ENCODE data around the gene MTM1. TPM values are rescaled to one million over a fixed set of nuclear protein-coding genes. Genes with fewer than 3 reads are reported as not detected.
A peak's percentile ranks its signal among the peaks of the same experiment; 100 is the strongest.

The MTM1 gene
- total RNA-seq, 1 experiment from 2014 or later: 4.3 TPM

DNA sequence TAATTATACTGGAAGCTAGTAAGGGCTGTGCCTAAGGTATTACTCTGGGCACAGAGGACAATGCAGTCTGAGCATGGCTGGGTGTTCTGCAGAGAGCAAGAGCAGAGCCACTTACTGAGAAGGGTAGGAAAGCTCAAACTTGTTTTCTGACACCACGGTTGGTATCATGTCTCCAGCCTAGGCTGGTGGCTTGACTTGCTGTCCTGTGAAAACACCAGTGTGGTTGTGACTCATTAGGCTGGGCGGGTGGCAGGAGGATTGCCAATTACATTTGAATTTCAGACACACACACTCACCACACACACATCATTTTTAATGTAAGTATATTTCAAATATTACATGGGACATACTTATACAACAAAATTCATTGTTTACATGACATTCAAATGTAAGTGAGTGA is 19.7 kb upstream of the MTM1 start:
- DNase-seq (ENCODE audit: low read depth): peak; percentile 58

DNA sequence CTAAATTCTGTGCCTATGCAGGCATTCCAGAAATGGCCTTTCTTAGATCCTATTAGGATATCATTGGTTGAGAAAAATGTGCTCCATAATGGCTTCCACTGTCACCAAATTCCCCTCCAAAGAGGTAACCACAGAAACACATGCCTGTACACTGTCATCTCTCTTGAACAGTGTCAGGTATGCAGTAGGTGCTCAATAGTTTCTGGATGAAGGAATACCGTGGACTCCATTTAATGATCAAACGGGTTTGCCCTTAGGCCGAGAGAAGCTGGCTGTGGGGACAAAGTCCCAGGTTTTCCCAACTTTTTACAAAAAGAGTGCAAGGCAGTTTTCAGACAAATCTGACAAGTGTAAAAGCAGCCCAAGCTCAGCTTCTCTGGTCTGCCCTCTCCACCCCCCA is 16.5 kb upstream of the MTM1 start:
- no peak for DNase-seq (ENCODE audit: low read depth)

DNA sequence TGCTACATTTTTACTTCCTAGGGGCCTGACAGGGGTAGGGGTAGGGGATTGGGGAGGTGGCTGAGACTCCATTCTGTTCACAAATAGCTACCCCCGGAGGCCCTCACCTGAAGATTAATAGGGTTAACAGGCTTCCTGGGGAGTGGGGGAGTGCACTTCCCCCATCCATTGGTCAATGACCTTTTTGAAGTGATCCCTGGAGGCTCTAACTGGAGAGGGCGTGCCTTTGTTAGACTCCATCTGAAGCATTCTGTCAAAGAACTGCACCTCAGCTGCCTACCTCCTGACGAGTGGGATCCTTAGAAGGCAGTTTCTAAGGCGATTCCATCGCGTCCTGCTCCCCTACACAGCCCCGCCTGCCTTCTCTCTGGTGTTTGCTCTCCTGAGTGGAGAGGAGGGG is 10.0 kb upstream of the MTM1 start:
- DNase-seq (ENCODE audit: low read depth): no peak

DNA sequence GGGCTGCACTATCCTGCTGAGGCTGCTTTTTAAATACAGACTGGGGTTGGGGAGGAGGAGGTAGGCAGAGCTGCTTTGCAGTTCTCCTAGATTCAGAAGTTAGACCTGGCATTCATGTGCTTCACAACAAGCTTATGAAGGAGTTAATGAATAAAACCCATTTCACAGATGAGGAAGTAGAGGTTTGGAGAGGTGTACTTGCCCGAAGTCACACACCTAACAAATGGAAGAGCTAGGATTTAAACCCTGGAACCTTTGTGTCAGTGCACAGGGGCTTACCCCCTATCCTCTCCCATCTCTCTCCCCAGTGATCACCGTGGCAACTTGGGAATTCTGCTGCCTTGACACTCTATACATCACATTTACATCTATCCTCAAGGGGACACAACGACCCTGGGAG is 3.6 kb upstream of the MTM1 start:
- no peak for DNase-seq (ENCODE audit: low read depth)

DNA sequence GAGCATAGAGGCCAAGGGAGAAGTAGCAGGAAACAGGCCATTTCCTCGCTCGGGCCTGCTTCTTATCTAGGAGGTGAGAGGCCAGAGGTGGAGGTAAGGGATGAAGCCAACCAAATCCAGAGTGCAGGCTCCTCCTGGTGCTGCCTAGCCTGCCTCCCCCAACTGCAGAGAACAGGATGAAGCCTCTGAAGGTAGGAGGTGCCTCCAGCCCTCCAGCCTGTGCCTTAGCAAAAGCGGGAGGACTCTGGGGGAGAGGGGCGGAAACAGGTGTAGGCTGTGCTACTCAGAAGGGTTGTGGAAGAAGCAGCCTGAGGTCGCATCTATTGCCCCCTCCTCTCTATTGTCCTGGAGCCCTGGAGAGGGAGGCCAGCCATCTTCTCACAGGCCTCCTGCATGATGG is 2.9 kb upstream of the MTM1 start:
- no peak for DNase-seq (ENCODE audit: low read depth)

DNA sequence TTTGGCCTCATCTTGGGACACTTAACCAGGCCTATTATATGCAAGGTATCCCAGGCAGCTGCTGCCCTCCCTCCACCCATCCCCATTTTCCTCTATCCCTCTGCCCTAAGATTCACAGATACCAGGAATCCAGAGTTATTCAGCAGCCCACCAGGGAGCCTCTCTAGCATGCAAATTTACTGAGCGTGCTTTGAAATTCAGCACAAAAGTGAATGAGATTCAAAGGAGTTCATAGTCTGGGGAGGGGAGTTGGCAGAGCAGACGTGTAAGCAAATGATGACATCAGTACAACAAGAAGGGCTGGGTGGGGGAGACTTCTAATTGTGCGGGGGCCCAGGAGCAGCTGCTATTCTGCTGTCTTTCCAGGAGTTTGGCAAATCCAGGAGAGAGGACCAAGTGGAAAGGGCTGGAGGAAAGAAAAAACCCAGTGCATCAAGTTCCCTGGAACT is 1.7 kb upstream of the MTM1 start:
- DNase-seq (ENCODE audit: low read depth): no peak

DNA sequence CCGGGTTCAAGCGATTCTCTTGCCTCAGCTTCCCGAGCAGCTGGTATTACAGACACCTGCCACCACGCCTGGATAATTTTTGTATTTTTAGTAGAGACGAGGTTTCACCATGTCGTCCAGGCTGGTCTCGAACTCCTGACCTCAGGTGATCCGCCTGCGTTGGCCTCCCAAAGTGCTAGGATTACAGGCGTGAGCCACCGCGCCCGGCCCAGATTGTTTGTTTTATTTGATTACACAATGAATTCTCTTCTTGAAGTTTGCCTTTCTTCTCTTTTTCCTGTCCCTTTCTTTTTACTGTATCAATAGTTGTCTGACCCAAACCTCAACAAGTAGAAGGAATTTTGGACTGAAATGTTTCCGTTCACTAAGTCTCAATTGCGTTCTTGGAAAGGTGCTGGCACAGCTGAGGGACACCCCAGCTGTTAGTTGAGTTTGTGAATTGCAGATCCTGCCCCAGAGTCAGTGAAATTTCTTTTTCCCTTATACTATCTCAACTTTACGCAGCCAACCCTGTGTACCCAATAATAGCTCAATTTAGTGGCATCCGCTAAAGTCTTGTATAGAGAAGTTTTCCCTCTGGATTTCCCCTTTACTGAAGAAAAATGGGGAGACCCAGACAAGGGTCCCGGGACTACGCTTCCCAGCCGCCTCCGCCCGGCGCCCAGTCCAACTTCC is 639 bp upstream of the MTM1 start:
- no peak for DNase-seq (ENCODE audit: low read depth)

DNA sequence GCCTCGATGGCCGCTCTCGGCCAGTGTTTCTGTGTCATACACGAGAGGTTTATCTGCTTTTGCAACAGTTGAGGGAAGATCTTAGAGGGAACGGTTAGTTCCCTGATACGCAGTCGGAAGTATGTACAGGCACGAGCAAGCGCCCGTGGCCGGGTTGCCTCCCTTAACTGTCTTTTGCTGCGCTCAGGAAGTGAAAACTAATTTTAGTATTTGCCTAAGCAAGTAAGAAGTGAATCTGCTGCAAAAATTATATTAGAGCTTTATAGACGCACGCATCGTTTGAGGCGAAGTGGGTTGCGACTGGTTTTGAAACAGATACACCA is 695 bp downstream of the MTM1 start:
- no peak for DNase-seq (ENCODE audit: low read depth)

DNA sequence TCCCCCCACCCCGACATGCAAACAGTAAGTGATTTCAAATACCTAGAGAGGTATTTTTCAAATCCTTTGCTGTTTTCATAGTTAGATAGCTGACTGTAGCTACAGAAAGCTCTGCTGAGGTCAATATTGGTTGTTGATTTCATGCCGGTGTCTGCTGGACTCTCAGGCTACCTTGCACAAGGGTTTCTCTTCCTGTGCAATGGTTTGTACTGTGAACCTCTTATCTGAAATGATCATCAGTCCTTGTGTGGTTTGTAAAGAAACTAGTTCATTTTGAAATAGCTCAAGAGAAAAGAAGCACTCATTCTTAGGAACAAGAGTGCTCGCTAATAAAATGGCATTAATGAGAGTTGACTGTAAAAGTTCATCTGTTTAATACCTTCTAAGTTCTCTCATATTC is 2.1 kb downstream of the MTM1 start:
- DNase-seq (ENCODE audit: low read depth): no peak

DNA sequence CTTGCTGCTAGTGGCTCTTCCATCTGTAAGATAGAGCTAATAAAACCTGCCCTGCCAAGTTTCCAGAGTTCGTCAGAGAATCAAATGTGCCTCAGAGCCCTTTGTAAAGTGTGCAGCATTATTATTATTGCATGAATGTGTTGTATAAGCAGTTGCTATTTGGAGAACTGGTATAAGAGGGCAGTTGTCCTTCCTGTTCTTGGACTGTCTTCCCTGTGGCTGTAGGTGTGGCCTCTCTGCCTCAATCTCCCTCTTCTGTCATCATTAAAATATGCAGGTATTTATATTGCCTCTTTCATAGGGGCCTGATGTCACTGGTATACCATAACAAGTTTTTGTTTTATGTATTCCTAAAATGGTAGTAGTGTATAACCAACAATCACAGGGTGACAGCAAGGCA is 3.8 kb downstream of the MTM1 start:
- no peak for DNase-seq (ENCODE audit: low read depth)

DNA sequence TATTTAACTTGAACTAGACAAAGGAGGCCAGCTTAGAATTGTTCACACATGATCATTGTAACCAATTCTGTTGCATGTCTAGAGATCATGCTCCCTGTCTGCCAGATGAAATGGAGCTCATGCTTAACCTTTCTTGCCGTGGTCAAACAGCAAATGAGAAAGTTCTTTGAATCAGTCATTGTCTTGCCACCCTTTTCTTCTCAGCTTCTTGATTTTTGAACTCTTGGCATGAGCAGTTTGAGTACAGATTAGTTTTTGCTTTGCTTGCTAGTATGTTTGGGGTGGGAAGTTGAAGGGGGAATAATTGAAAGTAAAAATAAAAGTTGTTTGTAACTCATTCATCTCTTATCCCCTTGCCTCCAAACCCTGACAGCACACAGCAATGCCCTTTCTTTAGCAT is 4.7 kb downstream of the MTM1 start:
- DNase-seq (ENCODE audit: low read depth): no peak

DNA sequence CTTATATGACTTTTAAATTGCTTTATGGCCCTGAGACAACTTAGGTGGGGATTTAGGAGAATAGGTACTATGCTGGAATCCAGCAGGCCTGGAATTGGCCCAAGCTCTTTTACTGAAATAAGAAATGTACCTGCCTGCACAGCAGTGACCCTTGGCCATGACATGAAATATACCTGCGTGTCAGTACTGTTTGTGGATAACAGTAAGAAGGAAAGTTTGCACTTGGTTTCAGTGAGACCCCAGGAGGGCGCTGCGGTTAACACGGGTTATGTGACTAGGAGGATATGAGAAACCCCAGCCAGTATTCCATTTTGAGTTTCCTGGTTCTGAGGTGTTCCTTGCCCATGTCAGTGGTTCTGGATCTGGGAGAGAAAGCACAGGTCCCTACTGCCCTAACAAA is 5.3 kb downstream of the MTM1 start:
- DNase-seq (ENCODE audit: low read depth): no peak

DNA sequence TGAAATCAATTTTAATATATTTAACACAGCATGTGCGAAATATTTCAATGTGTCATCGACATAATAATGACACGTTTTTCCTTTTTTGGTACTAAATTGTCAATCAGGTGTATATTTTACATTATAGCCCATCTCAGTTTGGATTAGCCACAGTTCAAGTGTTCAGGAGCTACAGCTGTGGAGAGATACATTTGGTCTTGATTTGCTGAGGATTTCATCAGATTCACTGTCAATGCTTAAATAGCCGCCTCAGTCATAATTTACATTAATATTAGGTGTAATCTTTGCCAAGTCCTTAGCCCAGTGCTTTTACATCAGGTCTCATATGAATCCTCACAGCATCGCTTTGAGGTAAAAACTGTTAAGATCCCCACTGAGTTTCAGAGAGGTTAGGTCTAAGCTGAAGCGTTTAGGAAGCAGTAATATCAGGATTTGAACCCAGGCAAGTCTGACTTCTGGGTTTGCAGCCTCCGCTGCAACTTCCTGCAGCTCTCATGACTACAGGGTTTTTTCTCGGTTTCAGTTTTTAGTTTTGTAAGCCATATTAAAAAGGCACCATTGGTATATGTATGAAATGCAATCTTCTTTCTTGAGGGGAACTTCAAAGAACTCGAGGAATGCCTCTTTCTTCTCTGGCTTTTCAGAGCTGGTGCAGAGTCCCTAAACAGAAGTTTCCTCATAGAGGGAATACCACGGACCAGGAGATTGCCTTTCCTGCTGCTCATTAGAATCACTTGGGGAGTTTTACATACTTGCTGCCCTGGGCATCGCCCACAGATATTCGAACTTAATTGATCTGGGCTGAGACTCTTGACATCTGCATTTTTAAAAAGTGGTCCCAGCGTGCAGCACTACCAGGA is 6.4 kb downstream of the MTM1 start:
- DNase-seq (ENCODE audit: low read depth): no peak

DNA sequence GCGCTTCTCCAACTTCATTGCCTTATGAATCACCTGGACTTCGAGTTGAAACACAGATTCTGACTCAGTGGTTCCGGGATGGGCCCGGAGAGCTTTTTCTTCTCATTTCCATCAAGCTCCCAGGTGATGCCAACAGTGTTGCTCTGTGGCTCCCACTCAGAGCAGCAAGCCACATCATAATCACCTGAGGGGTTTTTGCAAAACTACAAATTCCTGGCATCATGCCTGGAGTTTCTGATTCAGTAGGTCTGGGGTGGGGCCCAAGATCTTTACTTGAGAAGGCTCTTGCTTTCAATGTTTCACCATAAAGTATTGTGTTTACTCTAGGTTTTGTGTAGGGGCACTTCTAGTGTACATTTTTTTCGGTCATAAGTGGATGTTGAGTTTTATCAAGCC is 7.0 kb downstream of the MTM1 start:
- DNase-seq (ENCODE audit: low read depth): peak; percentile 18

DNA sequence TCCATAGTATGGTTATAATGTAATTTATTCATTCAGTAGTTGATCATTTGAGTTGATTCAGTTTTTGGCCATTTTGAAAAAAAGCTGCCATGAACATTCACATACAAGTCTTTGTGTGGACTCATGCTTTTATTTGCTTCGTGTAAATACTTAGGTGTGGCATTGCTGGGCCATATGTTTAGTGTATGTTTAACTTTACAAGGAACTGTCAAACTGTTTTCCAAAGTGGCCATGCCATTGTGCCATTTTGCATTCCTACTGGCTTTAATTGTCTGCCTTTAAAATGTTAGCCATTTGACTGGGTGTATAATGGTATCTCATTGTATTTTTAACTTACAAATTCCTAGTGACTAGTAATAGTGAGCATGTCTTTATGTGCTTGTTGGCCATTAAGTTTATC is 8.8 kb downstream of the MTM1 start:
- no peak for DNase-seq (ENCODE audit: low read depth)

DNA sequence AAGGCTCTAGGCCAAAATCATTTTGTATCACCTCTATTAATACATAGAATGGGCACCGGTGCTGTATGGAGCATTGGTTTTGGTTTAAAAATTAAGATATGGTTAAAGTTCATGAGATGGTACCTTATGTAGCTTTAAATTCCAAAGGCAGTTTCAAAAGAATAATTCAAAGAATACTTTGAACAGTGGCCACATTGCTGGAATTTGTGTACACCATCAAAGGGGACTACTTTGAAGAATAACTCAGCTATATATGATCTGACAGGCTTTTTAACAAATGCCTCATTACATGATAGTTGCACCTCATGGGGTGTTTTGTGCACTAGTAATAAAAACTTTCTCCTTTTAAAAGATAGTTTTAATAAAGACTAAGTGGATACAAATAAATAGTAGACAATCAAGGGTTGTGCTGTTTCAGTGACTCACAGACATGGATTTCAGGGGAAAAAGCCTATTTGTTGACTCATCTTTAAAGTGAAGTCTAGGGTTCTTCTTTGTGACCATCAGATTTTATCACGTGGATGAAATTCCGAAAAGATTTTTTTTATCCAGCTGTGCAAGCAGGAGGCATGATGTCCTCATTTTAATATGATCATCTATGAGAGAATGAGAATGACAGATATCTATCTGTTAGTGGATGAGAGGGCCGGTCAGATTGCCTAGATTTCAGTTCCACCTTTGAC is 12.8 kb downstream of the MTM1 start:
- peak; percentile 29 for DNase-seq (ENCODE audit: low read depth)

DNA sequence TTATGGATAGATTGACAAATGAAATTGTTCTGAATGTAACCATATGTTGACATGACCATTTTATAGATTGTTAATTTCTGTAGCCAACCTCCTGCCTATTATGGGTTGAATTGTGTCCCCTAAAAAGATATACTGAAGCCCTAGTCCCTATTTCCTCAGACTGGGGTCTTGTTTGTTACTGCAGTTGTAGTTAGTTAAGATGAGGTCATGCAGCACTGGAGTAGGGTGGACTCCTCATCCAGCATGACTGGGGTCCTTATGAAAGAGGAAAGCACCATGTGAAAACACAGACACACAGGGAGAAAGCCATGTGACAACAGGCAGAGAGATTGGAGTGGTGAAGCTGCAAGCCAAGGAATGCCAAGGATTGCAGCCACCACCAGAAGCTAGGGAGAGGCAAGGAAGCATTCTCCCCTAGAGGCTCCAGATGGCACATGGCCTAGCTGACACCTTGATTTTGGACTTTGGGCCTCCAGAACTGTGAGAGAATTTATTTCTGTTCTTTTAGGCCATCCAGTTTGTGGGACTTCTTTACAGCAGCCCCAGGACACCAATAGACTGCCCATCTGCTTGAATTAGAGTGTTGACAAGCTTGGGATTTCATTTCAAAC is 14.0 kb downstream of the MTM1 start:
- DNase-seq (ENCODE audit: low read depth): no peak

DNA sequence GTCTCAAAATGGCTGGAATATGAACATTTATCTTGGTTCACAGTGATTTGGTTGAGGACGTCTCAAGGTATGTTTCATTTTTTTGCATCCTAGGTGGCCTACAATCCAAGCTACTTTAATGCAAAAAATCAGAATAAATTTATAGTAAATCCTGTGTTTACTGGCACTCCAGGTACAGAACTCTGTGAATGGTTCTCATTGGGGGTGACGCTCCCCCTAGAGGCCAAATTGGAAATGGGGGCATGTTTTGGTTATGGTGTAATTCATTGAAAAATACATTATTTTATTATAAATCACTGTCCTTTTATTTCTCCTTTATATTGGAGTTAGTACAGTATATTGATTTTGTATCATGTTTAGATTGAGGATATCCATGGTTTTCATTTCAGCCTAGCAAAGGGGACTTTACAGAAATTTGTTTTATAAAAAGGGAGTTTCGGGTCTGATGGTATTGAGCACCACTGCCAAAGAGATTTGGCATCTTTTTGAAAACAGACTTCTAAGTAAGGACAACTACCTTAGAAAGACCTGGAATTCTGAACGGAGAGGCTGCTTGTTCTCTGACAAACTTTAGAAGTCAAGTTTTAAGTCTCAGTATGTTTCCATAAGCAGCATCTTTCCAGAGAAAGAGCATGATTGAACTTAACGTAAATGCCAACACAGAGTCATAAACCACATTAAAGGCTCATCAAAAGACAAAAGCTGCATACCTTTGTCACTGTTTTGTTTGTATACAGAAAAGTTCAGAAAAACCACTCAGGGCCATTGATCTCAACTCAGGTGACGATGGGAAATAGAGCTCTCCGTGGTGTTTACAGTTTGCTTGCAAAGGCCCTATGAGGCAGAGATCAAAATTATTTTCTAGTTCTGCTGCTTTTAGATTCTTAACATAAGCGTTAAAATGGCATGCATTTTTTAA is 19.4 kb downstream of the MTM1 start:
- peak; percentile 17 for DNase-seq (ENCODE audit: low read depth)

DNA sequence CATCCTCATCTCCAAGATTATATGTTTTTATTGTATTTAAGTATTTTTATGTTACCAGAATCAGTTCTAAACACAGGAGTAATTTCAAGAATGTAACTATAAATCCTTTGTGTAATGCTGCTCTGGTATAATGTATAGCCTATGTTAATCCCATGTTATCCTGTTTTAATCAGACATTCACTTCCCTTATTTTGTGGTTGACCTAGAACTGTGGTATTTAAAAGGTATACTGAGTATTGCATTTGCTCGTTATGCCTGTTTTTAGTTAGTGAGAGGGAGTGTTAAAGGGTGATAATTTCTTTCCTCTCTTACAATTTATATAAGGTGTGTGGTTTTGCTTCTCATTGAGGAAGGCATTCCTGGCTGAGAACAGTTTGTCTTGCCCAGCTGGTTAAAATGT is 26.2 kb downstream of the MTM1 start:
- DNase-seq (ENCODE audit: low read depth): no peak

DNA sequence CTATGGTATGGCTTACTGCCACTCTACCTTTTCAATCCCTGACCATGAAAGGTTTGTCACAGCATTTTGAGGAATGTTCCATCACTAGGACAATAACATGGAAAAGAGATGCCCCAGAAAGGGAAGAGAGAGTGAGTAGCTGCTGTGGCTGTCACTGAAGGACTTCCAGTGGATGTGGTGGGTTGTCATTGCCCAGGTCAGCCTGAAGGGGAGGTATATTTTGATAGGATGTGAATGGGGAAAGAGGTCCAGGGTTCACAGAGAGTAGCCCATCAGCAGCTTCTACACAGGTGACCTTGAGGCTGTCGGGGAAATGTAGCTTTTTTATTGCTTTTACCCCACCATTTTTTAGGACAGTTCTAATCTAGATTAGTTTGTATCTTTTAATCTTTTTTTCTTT is 30.8 kb downstream of the MTM1 start:
- DNase-seq (ENCODE audit: low read depth): no peak

DNA sequence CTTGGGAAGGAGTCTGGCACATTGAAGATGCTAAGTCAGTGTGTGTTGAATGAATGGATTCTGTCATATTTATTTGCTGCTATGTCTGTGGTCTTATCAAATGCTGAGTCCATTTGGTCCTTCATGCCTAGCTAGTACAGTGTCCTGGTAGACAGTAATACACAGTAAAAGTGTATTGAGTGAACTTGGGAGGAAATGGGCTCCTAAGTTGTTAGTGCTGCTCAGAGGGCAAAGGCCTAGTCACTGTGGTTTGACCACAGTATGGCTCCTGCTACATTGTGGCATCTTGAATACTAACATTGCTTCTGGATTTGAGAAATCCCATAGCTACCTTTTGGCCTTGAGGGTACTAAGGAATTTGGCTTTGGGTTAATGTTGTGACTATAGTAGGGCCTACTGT is 33.9 kb downstream of the MTM1 start:
- no peak for DNase-seq (ENCODE audit: low read depth)

DNA sequence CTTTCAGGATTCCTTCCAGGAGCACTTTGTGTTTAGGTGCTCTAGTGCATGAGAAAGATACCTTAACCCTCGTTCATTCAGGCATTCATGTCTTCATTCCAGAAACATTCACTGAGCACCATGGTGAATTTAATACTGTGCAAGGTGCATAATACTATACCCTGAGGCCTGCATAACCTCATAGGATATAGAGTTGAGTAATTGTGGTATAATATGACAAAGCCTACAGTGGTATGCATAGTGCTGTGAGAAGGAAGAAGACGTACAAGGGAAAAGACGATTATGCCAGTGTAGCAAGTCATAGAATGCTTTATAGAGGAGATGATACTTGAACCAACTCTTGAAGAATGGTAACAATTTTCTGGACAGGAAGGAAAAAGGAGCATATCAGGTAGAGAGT is 34.3 kb downstream of the MTM1 start:
- DNase-seq (ENCODE audit: low read depth): no peak
